HG03025 (cell line): Measurements from ENCODE around the gene THSD8.

Experiments
- ATAC-seq: cut with Tn5 transposase; IDR thresholded peaks from one replicate; pipeline ENCODE4 v1.9.1; 2021; ENCODE audit warnings: mild to moderate bottlenecking, moderate library complexity; ENCODE audit not compliant: unreplicated experiment, low FRiP score

The THSD8 gene

GRCh38 chr19:12778905-12779161 is 23.0 kb upstream of the THSD8 start:
- no peak for ATAC-seq

- no peak for ATAC-seq
Measured at GRCh38 chr19:12779162-12779993, 22.5 kb upstream of the THSD8 start.

DNA sequence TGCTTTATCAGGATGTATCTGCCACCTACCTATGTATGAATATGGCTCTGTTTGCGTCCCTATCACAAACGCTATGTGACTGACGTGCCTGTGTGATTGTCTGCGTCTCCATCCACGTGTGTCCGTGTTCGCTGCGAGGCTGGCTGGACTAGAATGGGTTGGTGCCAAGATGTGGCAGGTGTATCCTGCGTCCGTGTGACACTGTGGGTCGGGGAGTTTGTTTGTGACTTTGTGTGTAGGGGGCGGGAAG is 19.8 kb upstream of the THSD8 start:
- no peak for ATAC-seq

GRCh38 chr19:12782424-12783290 is 19.2 kb upstream of the THSD8 start:
- ATAC-seq = peak; percentile 36

GRCh38 chr19:12783291-12783848 is 18.5 kb upstream of the THSD8 start:
- ATAC-seq = no peak

- ATAC-seq = no peak
Measured at GRCh38 chr19:12783849-12784393, 17.9 kb upstream of the THSD8 start.

DNA sequence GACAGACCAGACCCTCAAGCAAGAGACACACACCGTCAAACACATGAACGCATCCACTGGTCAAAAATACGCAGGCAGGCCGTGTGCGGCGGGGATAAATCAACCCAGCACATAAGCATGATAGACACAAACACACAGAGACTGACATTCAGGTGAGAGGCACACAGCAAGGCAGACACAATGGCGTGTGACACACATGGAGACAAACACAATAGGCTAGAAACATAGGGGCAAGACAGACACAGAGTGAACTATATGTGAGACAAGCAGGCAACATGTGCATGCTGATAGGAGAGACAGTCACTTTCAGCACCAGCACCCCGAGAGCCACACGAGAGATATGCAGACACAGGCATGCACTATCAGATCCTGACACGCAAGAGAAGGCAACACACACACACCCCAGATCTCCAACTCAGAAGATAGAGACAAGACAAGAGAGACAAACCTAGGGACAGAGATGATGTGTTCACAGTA is 17.4 kb upstream of the THSD8 start:
- ATAC-seq = no peak

DNA sequence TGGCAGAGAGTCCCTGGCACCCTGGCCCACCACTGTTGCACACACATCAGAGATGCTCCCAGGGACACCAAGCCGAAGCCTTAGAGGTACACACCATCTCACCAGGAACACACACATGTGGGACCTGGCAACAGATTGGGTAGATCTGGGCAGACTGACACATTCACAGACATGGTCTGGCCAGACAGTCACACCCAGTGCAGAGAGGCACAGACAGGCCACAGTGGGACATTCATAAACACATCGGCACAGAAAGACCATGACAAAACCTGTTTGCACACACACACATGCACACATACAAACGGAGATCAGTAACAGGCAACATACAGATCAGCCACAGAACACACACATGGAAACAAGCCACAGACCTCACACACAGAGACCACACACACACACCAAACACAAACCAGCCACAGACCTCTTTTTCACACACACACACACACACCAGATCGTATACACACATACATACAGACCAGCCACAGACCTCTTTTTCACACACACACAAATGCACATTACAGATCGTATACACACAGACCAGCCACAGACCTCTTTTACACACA is 16.9 kb upstream of the THSD8 start:
- ATAC-seq = no peak

- no peak for ATAC-seq
Measured at GRCh38 chr19:12785431-12786031, 16.3 kb upstream of the THSD8 start.

DNA sequence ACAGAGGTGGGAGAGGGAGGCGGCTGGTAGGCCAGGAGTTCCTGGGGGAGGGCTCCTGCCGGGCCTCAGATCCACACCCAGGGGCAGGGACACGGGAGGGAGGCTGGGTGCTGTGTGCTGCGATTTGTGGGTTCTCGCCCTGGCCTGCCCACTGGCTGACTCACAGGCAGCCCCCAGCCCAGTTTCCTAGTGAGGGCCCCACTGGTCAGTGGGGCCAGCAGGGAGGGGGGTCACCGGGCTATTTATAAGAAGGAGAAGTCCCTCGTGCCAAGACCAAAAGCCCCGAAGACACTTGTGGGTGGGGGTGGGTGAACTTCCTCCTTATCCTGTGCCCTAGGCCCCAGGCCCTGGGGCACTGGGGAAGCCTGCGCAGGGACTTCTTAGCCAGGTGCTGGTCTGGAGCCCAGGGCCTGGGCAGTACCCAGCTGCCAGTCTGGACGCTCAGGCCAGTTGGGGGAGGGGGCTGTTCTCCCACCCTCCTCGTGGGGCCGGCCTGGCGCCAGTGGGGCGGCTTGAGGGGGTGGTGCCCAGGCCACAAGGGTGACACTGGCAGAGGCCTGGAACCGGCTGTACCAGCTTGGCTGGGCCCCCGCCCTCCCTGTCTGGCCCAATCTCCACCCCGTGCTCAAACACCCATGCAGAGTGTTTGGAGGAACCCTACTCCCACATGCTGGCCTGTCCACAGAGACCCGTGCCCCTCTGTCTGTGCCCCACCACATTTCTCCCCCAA is 15.6 kb upstream of the THSD8 start:
- no peak for ATAC-seq

DNA sequence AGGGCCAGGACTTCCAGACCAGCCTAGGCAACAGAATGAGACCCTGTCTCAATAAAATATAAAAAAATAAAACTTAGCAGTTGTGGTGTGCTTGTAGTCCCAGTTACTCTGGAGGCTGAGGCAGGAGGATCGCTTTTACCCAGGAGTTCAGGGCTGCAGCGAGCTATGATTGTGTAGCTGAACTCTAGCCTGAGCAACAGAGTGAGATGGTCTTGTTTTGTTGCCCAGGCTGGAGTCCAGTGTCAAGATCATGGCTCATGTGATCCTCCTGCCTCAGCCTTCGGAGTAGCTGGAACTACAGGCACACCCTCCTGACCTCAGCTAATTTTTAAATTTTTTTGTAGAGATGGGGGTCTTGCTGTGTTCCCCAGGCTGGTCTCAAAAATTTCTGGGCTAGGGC is 14.9 kb upstream of the THSD8 start:
- no peak for ATAC-seq

DNA sequence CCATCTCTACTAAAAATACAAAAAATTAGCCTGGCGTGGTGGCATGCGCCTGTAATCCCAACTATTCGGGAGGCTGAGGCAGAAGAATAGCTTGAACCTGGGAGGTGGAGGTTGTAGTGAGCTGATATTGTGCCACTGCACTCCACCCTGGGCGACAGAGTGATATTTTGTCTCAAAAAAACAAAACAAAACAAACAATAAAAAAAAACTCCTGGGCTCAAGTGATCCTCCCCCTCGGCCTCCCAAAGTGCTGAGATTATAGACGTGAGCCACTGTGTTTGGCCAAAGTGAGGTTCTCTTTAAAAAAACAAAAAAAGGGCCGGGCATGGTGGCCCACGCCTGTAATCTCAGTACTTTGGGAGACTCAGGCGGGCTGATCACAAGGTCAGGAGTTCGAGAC is 14.4 kb upstream of the THSD8 start:
- ATAC-seq = no peak

- ATAC-seq = no peak
Measured at GRCh38 chr19:12788042-12788681, 13.7 kb upstream of the THSD8 start.

DNA sequence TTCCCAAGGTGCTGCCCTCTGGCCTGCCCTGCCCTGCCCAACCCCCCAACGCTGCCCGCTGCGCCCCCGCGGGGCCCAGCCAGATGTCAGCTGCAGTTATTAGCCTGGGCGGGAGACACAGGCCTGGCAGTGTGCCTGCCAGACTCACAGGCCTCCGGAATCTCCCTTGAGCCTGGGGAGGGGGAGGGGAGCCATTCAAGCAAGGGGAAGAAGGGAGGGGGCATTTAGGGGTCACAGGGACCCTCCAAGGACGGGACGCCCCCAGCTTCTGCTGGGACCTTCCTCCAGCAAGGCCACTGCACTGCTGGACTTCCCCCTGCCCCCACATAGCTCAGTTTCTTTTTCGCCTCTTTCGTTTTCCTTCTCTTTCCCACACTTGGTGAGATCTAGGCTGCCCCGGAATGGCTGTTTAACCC is 13.2 kb upstream of the THSD8 start:
- no peak for ATAC-seq

GRCh38 chr19:12789098-12789903 is 12.6 kb upstream of the THSD8 start:
- ATAC-seq = no peak

DNA sequence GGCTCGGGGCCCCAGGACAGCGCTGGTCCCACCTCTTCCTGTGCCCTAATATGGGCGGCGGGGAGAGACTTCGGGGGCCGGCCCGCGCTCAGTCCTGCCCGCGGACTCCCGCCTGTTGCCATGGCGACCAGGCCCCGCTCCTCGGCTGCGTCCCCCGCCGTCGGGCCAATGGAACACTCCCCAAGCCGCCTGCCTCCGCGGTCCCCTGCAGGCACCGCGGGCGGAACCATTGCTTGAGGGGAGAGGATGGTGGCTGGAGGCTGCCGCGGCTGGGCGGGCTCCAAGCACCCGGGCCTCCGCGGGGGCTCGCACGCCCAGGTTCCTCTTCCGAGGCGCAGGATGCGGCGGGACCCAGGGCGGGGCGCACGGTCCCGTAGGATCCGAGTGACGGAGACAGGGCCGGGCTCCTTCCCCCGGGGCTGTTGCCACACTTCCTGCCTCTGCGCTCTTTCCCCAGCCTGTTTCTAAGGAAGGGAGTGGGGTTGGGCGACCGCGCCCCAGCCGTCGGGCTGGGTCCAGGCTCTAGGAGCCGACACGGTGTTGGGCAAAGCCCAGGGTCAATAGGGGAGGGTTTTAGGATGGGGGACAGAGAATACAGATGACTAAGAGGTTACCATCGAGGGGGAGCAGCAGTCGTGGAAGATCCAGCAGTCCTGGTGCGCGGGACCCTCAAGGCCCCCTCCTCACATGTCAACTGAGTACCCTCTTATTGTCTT is 11.8 kb upstream of the THSD8 start:
- ATAC-seq = peak; percentile 32

DNA sequence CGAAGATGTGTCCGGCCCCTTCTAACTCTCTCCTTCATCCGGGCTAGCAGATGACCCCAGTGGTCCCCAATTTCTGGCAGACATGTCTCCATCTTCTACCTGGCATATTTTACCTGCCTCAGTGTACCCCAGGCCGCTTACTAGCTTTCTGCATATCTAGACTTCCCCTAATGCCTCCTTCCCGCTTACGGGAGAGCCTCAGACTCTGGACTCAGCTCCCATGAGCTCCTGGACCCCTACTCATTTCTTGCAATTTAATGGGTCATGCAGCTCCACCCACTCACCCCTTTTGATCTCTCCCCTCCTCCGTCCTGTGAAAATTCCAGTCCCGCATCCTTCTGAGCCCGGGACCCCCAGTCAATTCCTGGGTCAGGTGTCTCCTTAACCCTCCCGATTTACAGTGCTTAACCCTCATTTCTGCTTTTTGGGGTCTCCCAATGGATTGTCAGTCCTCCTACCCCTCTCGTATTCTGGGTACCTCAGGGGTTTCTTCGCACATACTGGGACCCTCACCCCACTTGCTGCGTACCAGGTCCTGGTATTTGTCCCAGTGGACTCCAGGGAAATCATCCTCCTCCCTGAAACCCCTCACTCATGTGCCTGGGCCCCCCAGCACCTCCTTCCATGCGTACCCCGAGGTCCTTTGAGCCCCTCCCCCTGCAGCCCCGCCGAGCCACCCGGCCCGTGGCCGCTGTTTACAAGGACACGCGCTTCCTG is 11.1 kb upstream of the THSD8 start:
- ATAC-seq = no peak
